Gastroesophageal sphincter (tissue), 3 donors: ENCODE results near the gene WDR75.

Source experiments
- CTCF ChIP-seq, 4 experiments: fragments of 200-600 bp in 2 of 4; fragments of 450-650 bp in 2 of 4; sonication (generic) in 1 of 4; IDR thresholded peaks; one replicate each; pipeline ENCODE4 v1.5.1; 2017 to 2019; ENCODE audit warnings: antibody characterized with exemption in 4 of 4, mild to moderate bottlenecking in 2 of 4, moderate library complexity in 2 of 4
- EP300 ChIP-seq: sonication (generic); formaldehyde crosslinking; IDR thresholded peaks from one replicate; pipeline ENCODE4 v1.6.1; 2017; ENCODE audit warnings: antibody characterized with exemption, mild to moderate bottlenecking

GRCh38 chr2:189413249-189413648 is 28.0 kb upstream of the WDR75 start:
- TF ChIP-seq CTCF (IDR thresholded peaks at IDR 0.05) (no peak), EP300 (no peak)
